A673 (cell line): ENCODE data around the gene PRKD1. TPM values are rescaled to one million over a fixed set of nuclear protein-coding genes. Genes with fewer than 3 reads are reported as not detected.

Source experiments
- BruUV-seq: library from RNA; stranded (reverse); fragments of 400-500 nt; replicated peaks from 2 replicates; lab custom pipeline; 2021; lab: Mats Ljungman, UMichigan
- CTCF ChIA-PET: fragments of 300-600 bp; sonication (Branson Sonifier 250); formaldehyde crosslinking; loops from one replicate; lab custom pipeline; 2022; ENCODE audit warnings: antibody characterized with exemption; lab: Charles Lee
- POLR2A ChIA-PET: fragments of 300-600 bp; sonication (Branson Sonifier 250); formaldehyde crosslinking; loops from one replicate; lab custom pipeline; 2022; ENCODE audit warnings: antibody characterized with exemption; ENCODE audit not compliant: low non-redundant PET; lab: Charles Lee
- DNase-seq: peaks from one replicate; pipeline ENCODE4 v3.0.0-alpha.2; 2015; ENCODE audit warnings: low spot score
- H3K27ac ChIP-seq: fragments of 200-600 bp; sonication (generic); 2 replicates; pipeline ENCODE4 v1.5.1; 2016; ENCODE audit warnings: mixed run types, low read depth, mild to moderate bottlenecking, mixed read lengths, antibody characterized with exemption, low read length; ENCODE audit not compliant: poor library complexity, severe bottlenecking
- H3K27me3 ChIP-seq: fragments of 200-600 bp; sonication (generic); replicated peaks from 2 replicates; pipeline ENCODE4 v1.6.1; 2017; ENCODE audit warnings: mixed run types, low read depth, mild to moderate bottlenecking, mixed read lengths, antibody characterized with exemption, low read length; ENCODE audit not compliant: insufficient read depth, poor library complexity
- H3K36me3 ChIP-seq: fragments of 200-600 bp; sonication (generic); 2 replicates; pipeline ENCODE4 v1.6.1; 2016; ENCODE audit warnings: mixed run types, mild to moderate bottlenecking, mixed read lengths, antibody characterized with exemption, low read length; ENCODE audit not compliant: insufficient read depth, poor library complexity, severe bottlenecking
- H3K4me1 ChIP-seq: fragments of 200-600 bp; sonication (generic); 2 replicates; pipeline ENCODE4 v1.6.1; 2017; ENCODE audit warnings: mixed run types, mild to moderate bottlenecking, mixed read lengths, antibody characterized with exemption, low read length; ENCODE audit not compliant: insufficient read depth, poor library complexity, severe bottlenecking
- H3K4me3 ChIP-seq: fragments of 200-600 bp; sonication (generic); 2 replicates; pipeline ENCODE4 v1.5.1; 2016; ENCODE audit warnings: low read depth, mixed run types, mild to moderate bottlenecking, mixed read lengths, low read length; ENCODE audit not compliant: poor library complexity, severe bottlenecking
- H3K9me3 ChIP-seq: fragments of 200-600 bp; sonication (generic); 2 replicates; pipeline ENCODE4 v1.6.1; 2016; ENCODE audit warnings: mixed run types, low read depth, mild to moderate bottlenecking, mixed read lengths, antibody characterized with exemption, low read length; ENCODE audit not compliant: poor library complexity, severe bottlenecking
- CTCF ChIP-seq: fragments of 300-800, 200-600 bp; sonication (generic); conservative IDR thresholded peaks from 2 replicates; pipeline ENCODE4 v1.5.1; 2017; ENCODE audit warnings: low read depth, mild to moderate bottlenecking, antibody characterized with exemption, low read length, moderate library complexity, mixed read lengths
- EZH2 ChIP-seq: fragments of 200-600 bp; sonication (generic); IDR thresholded peaks from 2 replicates; pipeline ENCODE4 v1.6.1; 2017; ENCODE audit warnings: borderline replicate concordance, low read depth, mild to moderate bottlenecking, mixed read lengths, antibody characterized with exemption, low read length; ENCODE audit not compliant: poor library complexity, severe bottlenecking
- intact Hi-C: fragments of 100-400 bp; cut with micrococcal nuclease; formaldehyde crosslinking; loops from one replicate; pipeline ENCODE4 v1.10.0; 2022; ENCODE audit not compliant: unreplicated experiment
- total RNA-seq: library from RNA; stranded (reverse); gene quantifications from 2 replicates; pipeline ENCODE4 v1.2.3, GENCODE V29; 2021

PRKD1 gene
- total RNA-seq, 1 experiment from 2014 or later, result 45.7 TPM

GRCh38 chr14:29810064-29810463, 117.6 kb downstream of the PRKD1 start:
- Histone ChIP-seq H3K4me1 (peaks cover 46% of the 10 kb centered on the region), H3K27ac (no peak overlapping the region), H3K27me3 (no peaks in the 10 kb centered on the region), H3K9me3 (no peaks in the 10 kb centered on the region), H3K4me3 (no peak overlapping the region), H3K36me3 (no peaks in the 10 kb centered on the region)
- no TSS peak for BruUV-seq
- ChIA-PET CTCF (no interaction called here), POLR2A (no interaction called here)
- DNase-seq, result no peak
- intact Hi-C loops, result loop anchor here (5.0 kb wide), 1 partner anchor 117 kb away; the partner anchor contains the start of gene PRKD1
- TF ChIP-seq CTCF, result no peak
- TF ChIP-seq EZH2, result no peak

GRCh38 chr14:29806124-29806517, 121.5 kb downstream of the PRKD1 start:
- H3K27me3 ChIP-seq, result no peaks in the 10 kb centered on the region
- intact Hi-C loops, result no loop called here
- ChIA-PET POLR2A (no interaction called here), CTCF (no interaction called here)
- BruUV-seq, result no TSS peak
- H3K4me3 ChIP-seq, result no peak overlapping the region
- TF ChIP-seq CTCF (no peak), EZH2 (no peak)
- H3K4me1 ChIP-seq, result peaks cover 51% of the 10 kb centered on the region
- H3K27ac ChIP-seq, result peak overlapping the region; percentile 88
- no peak for DNase-seq
- H3K36me3 ChIP-seq, result no peaks in the 10 kb centered on the region
- H3K9me3 ChIP-seq, result no peaks in the 10 kb centered on the region

GRCh38 chr14:29805415-29806123, 122.1 kb downstream of the PRKD1 start:
- Histone ChIP-seq H3K4me1 (peaks cover 45% of the 10 kb centered on the region), H3K4me3 (no peak overlapping the region), H3K27ac (peak overlapping the region; percentile 88), H3K36me3 (no peaks in the 10 kb centered on the region), H3K27me3 (no peaks in the 10 kb centered on the region), H3K9me3 (no peaks in the 10 kb centered on the region)
- ChIA-PET POLR2A (no interaction called here), CTCF (no interaction called here)
- TF ChIP-seq CTCF (no peak), EZH2 (no peak)
- intact Hi-C loops, result no loop called here
- peak; percentile 86 for DNase-seq
- no TSS peak for BruUV-seq
